ENCODE measurements around the gene TEX261.
A peak's percentile ranks its signal among the peaks of the same experiment; 100 is the strongest.
"Not testable (repeated sequence)": the region's sequence is repeated elsewhere in the genome, so short reads cannot be mapped to it uniquely, and the experiment has no call there.

Gene TEX261

GRCh38 chr2:70994699-70995425 lies at the start of gene TEX261:
TEX261 (minus strand) TSS chr2:70994873; CDS start chr2:70994757, 116 bp downstream.
- peak; percentile 90 for DNase-seq

- DNase-seq, result no peak
Observed at GRCh38 chr2:71043531-71044407, 49.1 kb upstream of the TEX261 start.

GRCh38 chr2:71042287-71042686 lies 47.6 kb upstream of the TEX261 start:
- no peak for DNase-seq

- DNase-seq, result not testable (repeated sequence)
Observed at GRCh38 chr2:71036296-71036695, 41.6 kb upstream of the TEX261 start.

- peak; percentile 63 for DNase-seq
Observed at GRCh38 chr2:71023553-71024243, 29.0 kb upstream of the TEX261 start.

GRCh38 chr2:71021394-71021793 lies 26.7 kb upstream of the TEX261 start:
- DNase-seq, result not testable (repeated sequence)

GRCh38 chr2:71019989-71020388 lies 25.3 kb upstream of the TEX261 start:
- not testable (repeated sequence) for DNase-seq

DNA sequence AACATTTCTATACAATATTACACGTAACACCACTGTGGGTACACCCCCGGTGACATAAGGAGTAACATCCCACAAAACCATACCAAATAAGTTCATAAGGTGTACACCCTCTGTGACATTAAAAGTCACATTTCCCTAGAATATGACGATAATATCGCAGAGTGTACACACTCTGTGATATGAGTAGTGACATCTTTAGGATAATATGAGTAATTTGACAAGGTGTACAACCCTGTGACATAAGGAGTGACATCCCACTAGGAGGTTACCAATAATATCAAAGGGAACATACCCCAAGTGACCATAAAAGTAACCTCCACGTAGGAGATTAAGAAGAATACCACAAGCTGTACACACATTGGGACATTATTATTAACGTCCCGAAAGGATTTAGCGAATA lies 24.0 kb upstream of the TEX261 start:
- no peak for DNase-seq

DNA sequence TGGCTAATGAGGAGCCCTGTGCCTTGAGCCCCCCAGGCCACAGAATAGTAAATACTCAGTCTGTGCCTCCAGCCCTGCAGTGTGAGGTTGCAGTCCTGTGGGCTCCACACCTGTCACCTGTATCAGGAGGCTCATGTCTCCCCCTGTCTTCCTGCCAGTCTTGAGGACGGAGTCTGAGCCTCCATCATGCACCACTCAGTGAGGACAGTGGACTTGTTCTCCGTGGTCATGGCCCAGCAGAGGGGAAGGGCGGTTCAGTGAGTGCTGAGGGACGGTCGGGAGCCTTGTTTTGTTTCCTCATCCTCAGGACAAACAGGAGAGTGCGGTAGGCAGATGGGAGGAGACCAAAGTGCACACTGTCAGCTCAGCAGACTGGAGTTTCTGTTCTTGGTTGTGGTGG lies 17.1 kb upstream of the TEX261 start:
- DNase-seq, result not testable (repeated sequence)

- DNase-seq, result no peak
Observed at GRCh38 chr2:71008342-71008741, 13.7 kb upstream of the TEX261 start.

DNA sequence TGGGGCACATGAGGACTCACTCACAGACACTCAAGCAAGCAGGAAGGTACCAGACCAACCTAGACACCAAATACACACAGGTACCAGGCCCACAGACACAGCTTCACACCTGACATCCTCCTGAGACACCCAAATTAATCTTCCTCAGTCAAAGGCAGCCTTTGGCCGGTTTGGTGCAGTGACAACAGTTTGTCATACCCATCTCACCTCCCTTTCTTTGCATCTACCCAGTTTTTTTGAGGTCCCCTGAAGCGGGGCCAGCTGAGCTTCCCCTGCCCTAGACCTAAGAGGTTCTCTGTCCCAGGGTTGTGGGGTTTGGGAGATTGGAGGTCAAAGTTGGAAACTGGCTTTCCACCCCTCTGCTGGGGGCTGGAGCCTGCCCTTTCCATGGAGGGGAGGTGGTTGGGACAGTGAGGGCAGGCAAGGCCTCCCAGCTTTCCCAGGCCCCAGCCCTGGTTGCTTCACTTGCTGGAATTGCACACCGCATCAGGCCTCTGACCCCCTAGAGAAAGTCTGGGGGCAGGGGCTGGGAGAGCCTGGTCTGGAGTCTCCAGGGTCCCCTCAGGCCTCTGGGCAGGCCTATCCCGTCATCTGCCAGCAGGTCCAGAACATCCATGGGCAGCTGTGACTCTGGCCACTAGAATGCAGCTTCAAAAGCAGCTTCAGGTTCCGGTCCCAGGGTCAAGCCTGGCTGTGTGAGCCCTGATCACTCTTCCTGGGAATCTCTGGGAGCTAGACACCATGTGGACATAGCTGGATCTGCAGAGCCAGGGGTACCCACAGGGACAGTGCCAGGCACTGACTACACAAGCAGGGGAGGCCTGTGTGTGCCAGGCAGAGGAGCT lies 12.5 kb upstream of the TEX261 start:
- no peak for DNase-seq

DNA sequence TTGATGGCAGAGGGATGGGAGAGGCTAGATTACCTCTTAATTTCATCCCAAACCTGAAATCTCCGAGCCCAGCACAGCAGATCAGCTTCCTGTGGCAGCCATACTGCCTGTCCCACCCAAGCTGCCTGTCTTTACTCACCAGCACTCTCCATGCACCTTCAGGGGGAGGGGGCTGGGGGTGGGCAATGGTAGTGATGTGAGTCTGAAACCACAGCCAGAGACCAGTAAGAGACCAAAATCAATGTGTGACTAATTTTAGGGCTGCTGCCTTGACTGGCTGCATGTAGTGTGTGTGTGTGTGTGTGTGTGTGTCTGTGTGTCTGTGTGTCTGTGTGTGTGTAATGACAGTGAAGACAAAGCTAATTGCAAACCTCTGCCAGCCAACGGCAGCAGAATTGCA lies 11.7 kb upstream of the TEX261 start:
- DNase-seq, result no peak

GRCh38 chr2:71005271-71006202 lies 10.9 kb upstream of the TEX261 start:
- DNase-seq, result no peak

DNA sequence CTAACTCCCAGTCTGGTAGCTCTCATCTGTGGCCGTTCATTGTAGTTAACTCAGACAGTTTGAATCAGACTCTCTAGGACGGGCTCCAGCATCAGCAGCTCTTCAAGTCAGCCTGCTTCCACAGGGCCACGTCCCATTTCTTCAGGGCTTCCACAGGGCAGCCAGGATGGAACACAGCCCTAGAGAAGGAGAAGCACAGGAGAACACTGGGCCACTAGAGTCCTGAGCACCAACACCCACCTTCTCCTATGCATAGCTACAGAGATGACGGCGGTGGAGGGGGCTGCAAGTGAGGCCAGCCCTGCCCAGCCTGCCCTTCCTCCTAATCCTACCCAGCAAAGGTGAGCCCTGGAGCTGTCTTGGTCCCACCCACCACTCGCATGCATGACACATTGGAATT lies 10.2 kb upstream of the TEX261 start:
- DNase-seq, result no peak

DNA sequence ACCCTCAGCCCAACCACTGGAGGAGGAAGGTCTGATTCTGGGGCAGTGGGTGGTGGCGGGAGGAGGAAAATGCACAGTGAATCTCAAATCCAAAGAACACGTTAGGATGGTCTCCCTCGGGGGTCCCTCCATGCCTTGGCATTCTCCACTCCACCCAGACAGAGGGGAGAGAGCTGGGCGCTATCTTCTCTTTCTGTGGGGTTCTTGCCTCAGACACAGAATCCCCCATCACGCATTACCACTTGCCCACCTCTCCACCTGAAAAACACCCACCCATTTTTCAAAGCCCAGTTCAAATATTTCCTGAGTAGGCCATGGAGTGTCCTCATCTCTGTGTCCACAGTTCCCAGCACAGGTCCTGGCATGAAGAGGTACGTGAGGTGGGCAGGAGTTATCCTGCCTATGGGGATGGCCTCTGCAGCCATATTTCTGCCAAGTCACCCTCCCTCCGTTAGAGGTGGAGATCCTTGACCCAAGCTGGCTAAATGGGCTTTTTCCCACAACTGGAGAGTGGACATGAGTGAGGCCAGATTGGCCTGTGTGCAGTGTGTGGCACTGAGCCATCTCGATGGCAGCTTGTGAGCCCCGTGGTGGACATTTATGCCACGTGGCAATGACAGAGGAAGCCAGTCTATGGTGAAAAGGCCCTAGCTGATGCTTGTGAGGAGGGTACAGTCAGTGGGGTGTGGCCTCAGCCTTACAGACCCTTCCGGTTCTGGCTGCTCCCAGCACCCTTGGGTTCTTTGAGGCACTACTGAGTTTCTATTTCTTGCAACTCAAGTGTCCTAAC lies 9.5 kb upstream of the TEX261 start:
- DNase-seq, result no peak

- no peak for DNase-seq
Observed at GRCh38 chr2:71003396-71003795, 8.7 kb upstream of the TEX261 start.

- DNase-seq, result no peak
Observed at GRCh38 chr2:71001981-71002570, 7.4 kb upstream of the TEX261 start.

- no peak for DNase-seq
Observed at GRCh38 chr2:71001592-71001927, 6.9 kb upstream of the TEX261 start.

GRCh38 chr2:71000780-71001591 lies 6.3 kb upstream of the TEX261 start:
- DNase-seq, result peak; percentile 79

Data from stimulated activated CD4-positive, alpha-beta T cell treated with anti-CD3 and anti-CD28 coated beads, Interleukin-12 subunit alpha, Interleukin-12 subunit beta, amount 100 ng/mL, for 4 hours (primary cell).